A549 treated with AZD9567 at 1 μM for 4 hours (cell line): ENCODE results near the gene HPRT1. TPM values are rescaled to one million over a fixed set of nuclear protein-coding genes. Genes with fewer than 3 reads are reported as not detected.

Experiments used
- total RNA-seq: library from RNA; stranded (reverse); fragments of 200-300 nt; extraction: Qiagen RNA extraction; gene quantifications from 5 replicates; pipeline ENCODE4 v1.2.3, GENCODE V29; 2022; ENCODE audit not compliant: insufficient read depth

The HPRT1 gene
- total RNA-seq = 102 to 135 TPM (median 105 TPM) in 5 replicates

GRCh38 chrX:134460005-134460861, at the start of gene HPRT1:
Gene HPRT1, plus strand, starts transcription at chrX:134460165. Its CDS starts 147 bp downstream, at chrX:134460312.

Other genes starting within 250 kb of the HPRT1 start
- gene CCDC160, start 223.0 kb upstream of the HPRT1 start, total RNA-seq = not detected in 5 replicates
- gene PHF6, start 86.9 kb upstream of the HPRT1 start, total RNA-seq = 9.9 to 15.8 TPM (median 14.4 TPM) in 5 replicates
- gene PLAC1, start 198.3 kb downstream of the HPRT1 start, total RNA-seq = 0.55 to 0.85 TPM (median 0.66 TPM) in 4 of 5 replicates, not detected in the other